ENCODE measurements around the gene ABCD4. TPM values are rescaled to one million over a fixed set of nuclear protein-coding genes. Genes with fewer than 3 reads are reported as not detected.

The ABCD4 gene
- total RNA-seq, 1 donor from 2014 or later = 26.9 TPM

DNA sequence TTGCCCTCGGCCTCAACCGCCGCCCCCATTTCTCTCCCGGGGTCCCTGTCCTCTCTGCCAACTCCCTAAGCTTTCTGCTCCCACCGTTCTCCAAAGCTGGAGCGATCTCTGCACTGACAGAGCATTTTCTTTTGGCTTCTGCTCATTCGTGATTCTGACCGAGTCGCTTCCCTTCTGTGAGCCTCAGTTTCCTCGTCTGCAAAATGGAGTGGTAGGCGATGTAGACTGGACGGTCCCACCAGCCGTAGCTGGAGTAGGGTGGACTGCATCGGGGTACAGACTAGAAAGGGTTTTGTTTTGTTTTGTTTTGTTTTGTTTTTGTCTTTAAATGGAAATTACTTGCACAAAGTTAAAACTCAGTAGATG, 61.1 kb downstream of the ABCD4 start:
- intact Hi-C loops (cut with DNase I) = no loop called here
- no peak for DNase-seq (ENCODE audit: low spot score)

DNA sequence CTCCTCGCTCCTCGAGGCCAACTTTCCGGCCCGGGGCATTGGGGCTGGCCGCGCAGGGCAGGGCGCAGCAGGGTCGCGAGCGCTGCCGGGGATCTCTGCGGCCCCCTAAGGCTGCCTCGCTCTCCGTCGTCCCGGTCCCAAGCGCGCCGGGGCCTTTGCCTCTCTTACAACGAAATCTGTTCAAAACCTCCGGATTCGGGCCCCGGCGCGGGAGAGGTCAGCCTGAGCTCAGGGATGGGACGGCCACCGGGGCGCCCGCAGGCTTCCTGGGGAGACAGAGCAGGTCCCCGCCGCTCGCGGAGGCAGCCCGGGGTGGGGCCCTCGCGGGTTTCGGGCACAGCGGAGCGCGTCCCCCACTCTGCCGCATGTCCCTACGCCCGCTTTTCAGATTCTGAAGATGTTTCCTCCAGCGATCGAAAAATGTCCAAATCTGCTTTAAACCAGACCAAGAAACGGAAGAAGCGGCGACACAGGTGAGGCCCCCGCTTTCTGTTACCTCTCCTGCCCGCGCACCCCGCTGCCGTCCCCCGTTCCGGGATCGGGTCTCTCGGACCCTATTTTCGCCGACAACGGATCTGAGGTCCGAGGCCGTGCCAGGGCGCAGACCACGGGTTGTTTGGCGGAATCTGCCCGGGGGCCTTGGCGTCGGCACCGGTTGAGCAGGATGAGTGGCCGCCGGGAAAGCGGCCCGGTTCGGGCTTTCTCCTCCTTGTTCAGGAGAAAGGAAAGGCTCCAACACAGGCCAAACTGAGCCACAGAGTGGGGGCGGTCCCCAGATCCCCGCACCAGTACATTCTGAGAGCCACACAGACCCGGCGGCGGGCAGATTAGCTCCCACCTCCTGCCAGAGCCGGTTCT, 61.7 kb downstream of the ABCD4 start:
- intact Hi-C loops (cut with DNase I) = no loop called here
- DNase-seq (ENCODE audit: low spot score) = no peak

DNA sequence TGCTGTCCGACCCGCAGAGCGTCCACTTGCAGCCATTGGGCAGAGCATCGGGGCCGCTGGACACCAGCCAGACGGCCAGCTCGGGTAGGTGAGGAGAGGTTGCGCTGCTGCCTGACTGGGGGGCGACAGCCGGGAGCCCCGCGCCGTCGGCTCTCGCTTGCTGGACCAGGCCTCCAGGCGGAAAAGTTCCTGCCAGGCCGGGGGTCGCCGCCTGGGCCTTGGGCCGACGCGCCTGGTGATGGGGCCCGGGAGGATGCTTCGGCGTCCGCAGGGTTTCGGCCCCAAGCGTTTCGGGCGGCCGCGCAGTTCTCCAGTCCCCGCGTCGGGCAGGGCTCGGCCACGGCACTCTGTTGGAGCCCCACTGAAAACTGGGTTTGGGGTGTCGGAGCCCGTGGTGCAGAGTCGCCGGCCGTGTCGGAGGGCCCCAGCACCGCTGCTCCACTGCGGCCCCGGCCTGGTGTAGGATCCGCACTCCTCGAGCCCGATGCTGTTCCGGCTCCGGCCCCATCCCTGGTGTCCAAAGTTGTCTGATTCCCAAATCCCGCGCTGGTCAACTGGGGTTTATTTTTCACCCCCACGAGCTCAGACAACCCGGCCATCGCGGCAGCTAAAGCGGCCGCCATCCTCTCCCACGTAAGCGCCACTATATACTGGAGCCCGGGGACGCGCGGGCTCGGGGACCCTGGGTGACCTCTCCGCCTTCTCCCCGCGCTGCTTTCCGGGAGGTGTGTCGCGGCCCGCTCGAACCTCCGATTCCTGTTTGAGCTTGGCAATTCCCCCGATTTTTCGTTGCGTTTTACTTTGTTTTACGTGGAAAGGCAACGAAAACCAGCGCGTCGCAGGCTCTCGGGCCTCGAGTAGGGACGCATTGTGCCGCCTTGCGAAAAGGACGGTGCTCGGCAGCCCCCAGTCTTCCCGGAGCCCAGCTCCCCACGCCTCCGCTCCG, 62.6 kb downstream of the ABCD4 start:
- intact Hi-C loops (cut with DNase I) = no loop called here
- DNase-seq (ENCODE audit: low spot score) = no peak

- no peak for DNase-seq (ENCODE audit: low spot score)
- intact Hi-C loops (cut with DNase I) = no loop called here
Observed at GRCh38 chr14:74238974-74239847, 63.5 kb downstream of the ABCD4 start, which contains the start of gene VSX2. Gene VSX2, plus strand, starts transcription at chr14:74239449. Its CDS starts 113 bp downstream, at chr14:74239562.

- DNase-seq (ENCODE audit: low spot score) = no peak
- intact Hi-C loops (cut with DNase I) = no loop called here
Observed at GRCh38 chr14:74237441-74237840, 65.3 kb downstream of the ABCD4 start.

Other genes starting within 250 kb of the ABCD4 start
- gene ALDH6A1, start 218.5 kb downstream of the ABCD4 start, total RNA-seq = 67.8 TPM
- 7.4 TPM for gene LIN52, start 218.0 kb downstream of the ABCD4 start, total RNA-seq
- not detected for gene VSX2, start 63.5 kb downstream of the ABCD4 start, total RNA-seq
- not detected for gene VRTN, start 45.5 kb upstream of the ABCD4 start, total RNA-seq
- not detected for gene SYNDIG1L, start 123.3 kb upstream of the ABCD4 start, total RNA-seq
- gene NPC2, start 190.4 kb upstream of the ABCD4 start, total RNA-seq = 116 TPM
- 40.5 TPM for gene ISCA2, start 190.8 kb upstream of the ABCD4 start, total RNA-seq

Measured in cardiac septum (tissue), 1 donor.